ENCODE results near the gene DOCK1.

Gene DOCK1

DNA sequence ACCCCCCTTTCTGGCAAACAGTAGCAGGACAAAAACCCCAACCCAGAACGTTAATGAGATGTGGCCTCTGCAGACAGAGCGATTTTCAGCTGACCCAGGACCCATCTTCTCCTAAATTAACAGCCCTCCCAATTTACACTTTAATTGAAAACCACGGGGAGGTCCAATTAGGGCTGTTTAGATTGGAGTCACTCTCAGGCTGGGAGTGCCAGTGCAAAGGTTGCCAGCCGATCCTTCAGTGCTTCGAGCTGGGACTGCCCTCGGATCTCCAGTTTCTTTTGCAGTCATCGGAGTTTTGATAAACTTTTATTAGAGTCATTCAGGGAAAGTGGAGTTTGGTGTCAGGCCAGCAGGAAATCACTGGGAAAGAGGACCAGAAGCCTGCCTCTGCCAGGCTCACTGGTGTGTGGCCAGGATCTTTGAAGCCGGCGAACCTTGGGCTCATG is 108.0 kb downstream of the DOCK1 start:
- no peak for DNase-seq

DNA sequence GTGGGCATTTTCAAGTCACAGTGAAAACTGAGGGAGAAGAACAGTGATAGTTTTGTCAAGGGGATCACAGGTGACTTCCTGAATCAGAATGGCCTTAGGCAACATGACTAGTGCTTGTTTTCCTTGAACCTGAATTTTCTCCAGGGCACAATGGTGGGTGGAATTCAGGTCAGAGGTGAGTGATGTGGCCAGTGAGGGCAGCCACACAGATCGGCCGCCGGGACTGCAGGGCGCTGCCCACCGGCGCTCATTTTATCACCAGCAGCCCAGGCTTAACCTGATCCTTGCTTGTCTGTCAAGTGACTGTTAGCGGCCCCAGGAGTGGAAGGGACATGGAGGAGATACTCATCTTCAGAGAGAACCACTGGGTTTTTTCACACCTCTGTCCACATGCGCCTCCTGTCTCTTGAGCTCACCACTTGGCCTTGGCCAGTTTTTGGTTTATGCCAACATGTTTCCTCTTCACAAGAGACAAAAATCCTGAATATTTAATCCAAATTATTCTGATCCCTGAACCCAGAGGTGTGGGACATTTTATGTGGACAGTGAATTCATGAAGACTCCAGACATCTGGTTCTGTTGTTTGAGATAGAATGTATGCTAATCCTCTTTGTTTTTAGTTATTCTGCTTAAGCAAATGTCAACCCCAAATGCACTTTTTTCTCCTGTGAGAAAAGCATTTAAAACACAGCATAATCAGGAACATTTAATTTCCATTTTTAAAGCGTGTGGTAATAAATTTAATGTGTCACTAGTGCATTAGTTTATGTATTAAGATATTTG is 108.7 kb downstream of the DOCK1 start:
- no peak for DNase-seq

DNA sequence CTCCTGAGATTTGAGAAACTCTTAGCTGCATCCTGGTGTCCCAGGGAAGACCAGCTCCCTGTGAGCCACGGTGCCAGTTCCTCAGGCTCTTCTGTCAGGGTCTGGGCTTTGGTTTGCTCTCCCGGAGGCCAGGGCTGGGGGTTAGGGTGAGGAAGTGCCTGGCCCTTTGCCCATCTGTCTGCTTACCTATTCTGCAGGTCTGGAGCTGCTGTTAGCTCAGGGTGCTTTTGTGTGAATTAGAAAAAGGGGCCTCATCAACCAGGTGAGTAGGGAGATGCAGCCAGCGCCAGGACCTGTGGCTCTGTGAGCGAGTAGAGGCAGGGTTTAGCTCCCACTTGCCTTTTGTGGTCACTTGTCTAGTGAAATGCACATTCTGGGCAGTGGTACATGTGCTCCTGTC is 109.4 kb downstream of the DOCK1 start:
- DNase-seq, result no peak

DNA sequence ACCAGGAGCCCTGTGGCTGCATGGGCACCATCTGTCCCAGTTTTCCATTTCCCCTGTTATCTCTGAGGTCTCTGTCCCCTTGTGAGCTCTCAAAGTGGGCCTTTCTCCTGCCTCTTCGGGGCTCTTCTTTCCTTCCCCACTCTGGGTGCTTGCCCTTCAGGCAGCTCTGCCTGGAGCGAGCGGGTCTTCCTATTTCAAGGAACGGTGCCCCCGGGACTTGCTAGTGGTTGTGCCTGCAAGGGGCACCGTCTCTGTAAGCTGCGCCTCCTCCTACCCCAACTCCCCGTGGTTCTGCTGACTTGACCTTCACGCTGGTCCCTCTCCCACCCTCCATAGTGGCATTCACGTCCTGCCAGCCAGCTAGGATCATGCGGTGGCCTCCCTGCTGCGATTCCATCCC is 110.1 kb downstream of the DOCK1 start:
- no peak for DNase-seq

DNA sequence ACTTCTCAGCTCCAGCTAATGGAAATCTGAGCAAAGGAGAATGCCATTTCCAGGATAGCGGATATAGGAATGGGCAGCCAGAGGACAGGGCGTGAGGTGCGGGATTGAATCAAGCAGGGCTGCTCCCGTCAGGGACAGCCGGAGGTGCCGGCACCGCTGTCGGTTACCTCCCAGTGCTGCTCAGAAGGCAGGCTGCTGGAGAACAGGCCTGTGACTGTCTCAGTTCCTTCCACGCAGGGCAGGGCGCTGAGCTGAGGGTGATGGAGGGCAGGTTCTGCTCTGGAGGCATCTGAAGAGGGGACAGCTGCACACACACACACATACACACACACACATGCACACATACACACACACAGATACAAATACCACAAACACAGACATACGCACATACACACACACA is 111.1 kb downstream of the DOCK1 start:
- no peak for DNase-seq

DNA sequence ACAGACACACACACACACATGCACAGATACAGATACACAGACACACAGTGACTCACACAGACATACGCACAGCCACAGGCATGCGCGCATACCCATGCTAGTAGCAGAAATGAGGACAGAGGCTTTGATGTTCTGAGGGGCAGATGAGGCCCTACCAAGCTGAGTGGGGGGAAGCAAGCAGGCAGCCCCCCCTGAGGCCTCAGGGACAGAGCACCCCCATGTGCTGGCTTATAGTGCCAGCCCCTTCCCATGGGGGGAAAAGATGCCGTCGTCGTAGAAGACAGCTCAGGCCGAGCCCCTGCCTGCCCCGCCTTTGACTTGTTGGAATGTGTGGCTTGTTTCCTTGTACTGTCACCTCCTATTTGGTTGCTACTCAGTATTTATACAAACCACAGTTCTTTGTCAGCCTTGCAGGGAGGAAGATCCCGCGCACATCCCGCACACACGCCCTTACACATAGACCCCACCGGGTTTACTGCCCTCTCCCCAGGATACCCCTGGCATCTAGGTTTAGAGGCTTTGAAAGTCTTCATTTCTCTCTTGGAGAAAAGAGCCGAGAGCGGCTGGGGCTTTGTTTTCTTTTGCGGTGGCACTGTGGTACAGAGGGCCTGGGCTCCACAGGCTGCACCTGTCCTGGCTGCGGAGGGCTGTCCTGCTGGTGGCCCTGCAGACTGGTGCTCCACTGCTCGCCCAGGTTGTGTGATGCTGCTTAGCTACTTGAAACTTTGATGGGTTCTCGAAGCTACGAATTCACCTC is 112.5 kb downstream of the DOCK1 start:
- DNase-seq, result no peak

DNA sequence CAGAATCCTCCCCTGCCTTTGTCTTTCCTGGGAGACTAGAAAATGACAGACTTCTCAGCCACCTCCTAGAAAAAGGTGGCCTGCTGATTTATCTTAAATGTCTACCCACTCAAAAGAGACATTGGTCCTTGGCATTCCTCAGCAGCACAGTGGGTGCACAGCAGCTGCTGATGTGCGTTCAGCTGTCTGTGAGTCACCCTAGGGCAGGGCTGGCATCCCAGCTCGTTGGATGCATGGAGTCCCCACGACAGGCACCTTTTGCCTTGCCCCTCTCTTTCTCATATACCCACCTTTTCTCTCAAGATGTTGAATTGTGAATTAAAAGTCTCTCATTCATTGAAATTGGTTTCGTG is 113.0 kb downstream of the DOCK1 start:
- DNase-seq, result no peak

DNA sequence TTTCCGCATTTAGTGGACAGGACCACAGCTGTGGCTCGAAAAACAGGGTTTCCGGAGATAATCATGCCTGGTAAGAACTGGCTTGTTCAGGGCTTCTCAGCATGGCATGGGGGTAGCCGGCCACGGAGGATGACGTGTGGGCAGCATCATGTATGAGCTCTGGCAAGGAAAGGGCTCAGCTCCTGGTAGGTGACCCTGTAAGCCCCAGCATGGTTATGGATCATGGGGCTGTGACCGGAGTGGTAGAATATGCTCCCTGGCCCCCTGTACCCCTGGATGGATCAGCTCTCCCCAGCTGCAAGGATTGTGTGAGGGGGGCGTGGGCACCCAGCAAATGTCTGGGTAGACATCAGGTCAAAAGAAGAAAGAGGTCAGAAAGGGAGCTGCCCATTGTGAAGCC is 113.5 kb downstream of the DOCK1 start:
- DNase-seq, result no peak

DNA sequence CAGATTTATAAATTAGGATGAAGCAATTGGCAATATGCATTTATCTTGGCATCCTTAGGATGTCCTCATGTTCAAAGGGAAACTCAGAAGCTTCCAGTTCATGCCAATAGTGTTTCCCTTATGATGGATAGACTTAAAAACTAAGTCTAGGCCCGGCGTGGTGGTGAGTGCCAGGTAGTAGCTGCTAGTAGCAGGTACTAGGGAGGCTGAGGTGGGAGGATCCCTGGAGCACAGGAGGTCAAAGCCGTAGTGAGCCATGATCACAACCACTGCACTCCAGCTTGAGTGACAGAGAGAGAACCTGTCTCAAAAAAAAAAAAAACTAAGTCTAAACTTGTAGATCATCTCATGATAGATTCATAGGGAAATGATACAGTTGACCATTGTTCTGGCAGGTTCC is 115.0 kb downstream of the DOCK1 start:
- DNase-seq, result no peak

DNA sequence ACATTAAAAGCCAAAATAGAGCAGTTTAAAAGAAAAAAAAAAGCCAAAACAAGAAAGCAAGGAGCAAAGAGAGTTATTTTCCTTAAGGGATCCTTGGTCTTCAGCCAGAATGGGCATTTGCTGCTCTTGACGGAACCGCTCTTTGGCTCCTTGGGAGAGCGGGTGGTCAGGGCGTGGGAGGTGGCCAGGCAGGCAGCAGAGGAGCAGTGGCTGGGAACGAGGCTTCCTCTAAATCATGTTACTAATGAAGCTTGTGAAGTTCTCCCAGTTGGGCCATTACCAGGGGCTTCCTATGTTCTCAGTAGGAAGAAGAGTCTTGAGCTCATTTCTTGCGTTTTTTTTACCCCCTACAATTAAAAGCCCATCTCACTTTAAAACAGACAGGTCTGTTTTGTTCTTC is 116.6 kb downstream of the DOCK1 start:
- no peak for DNase-seq

DNA sequence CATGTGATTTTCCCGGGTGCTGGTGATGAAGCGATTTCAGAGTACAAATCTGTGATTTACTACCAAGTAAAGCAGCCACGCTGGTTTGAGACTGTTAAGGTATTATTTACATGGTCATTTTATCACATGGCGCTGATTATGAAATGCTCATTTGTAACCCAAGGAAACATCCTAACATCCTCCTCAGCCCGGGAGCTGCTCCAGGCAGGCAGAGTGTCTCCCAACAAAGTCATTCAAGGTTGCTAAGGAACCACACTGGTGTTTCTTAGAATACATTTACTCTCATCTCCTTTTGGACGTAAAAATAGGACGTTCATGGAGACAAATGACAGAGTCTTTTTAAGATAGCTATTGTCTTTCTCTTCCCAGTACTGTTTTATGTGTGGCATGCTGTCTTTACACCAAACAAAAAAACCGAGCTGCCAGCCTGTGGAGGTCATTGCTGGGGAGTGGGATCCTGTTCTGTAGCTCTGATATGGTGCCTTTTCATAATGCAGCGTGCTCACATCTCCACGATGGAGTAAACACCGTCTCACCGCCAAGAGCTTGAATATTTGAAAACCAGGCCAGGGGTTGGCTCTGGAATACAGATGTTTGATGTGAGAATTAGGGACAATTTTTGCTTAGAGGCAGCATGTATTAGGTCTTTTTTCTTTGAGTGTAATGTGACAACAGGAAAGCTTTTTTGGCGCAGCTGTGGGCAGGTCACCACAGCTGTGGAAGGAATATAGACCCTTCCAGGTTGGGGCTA is 119.6 kb downstream of the DOCK1 start:
- DNase-seq, result no peak

DNA sequence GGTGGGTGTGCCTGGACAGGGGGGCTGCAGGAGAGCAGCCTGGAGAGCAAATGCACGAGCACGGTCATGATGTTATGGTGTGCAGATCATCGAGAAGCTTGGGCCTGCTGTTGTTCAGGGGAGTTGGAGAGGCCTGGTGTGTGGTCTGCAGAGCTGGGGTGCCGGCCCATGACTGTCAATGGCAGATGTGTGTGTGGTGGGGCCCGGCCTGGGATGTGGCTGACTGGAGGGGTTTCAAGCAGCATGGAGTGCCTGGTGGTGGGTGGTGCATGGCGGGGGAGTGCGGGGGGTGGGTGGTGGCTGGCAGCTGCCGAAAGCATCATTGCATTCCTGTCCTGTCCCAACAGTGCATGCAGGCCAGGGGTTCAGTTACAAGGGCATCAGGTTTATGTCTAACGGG is 122.6 kb downstream of the DOCK1 start:
- no peak for DNase-seq

DNA sequence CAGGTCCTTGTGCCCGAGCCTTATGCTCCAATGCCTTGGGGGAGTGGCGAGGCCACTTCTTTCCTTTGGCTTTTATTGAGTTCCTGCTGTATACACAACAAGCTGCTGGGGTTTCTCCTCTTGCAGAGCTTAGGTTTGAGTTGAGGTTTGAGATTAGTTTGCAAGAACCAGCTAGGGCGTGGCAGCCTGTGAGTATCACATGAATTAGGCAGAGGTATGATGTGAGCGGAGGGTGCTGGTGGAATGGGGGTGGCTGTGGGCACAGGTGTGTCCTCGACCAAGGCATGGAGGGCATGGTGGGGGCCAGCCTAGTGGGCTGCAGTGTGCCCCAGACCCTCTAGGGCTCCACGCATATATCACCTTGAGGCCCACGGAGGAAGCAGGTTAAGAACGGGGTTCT is 123.3 kb downstream of the DOCK1 start:
- no peak for DNase-seq

DNA sequence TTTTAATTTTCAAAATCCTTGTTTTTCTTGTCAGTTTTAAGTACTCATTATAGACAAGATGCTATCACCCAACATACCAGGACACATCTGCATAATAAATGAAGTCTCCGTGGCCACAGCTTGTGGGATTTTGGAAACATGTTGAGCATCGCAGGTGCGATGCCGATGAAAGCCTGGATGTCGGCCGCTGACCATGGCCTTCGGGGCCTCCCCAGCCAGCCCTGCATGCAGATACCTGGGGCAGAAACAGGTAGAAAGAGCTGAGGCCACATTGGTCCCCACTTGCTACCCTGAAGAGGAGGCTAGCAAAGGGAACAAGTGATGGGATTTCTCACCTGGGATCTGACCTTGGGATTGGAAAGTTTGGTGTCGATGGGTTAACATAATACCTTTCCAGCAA is 123.8 kb downstream of the DOCK1 start:
- DNase-seq, result no peak

DNA sequence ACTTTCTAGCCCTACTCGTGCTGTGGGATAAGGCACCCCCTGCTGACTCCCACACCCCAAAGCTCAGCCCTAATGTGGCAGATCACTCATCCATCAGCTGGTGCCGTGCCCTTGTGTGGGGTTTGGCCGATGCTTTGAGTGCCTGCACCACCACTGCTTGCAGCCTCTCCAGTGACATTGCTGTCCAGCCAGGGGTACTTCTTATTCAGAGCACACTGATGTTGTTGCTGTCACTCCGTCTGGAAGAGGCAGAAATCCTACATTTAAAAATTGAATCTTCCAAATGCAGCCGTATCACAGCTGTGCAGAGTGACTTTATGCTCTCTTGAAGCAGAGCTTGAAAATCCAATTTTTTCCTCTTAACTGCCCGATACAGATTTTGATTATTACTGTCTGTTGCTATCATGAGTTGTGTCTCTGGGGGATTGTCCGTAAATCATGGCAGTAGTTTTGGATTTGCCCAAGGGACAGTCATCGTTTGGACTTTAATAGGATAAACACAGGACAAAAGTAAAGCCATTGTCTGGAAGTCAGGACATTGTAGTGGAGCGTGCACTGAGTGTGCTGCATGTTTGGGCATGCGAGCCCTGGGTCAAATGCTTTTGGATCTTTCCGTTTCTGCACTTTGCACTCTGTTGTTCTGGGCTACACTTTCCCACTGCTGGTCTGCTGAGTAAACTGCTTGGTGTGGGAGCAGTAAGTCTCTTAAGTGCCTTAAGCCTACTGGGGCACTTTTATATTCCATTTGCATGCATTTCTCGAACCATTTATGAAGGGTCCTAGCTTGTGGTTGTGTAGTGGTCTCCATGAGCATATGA is 128.2 kb downstream of the DOCK1 start:
- no peak for DNase-seq

DNA sequence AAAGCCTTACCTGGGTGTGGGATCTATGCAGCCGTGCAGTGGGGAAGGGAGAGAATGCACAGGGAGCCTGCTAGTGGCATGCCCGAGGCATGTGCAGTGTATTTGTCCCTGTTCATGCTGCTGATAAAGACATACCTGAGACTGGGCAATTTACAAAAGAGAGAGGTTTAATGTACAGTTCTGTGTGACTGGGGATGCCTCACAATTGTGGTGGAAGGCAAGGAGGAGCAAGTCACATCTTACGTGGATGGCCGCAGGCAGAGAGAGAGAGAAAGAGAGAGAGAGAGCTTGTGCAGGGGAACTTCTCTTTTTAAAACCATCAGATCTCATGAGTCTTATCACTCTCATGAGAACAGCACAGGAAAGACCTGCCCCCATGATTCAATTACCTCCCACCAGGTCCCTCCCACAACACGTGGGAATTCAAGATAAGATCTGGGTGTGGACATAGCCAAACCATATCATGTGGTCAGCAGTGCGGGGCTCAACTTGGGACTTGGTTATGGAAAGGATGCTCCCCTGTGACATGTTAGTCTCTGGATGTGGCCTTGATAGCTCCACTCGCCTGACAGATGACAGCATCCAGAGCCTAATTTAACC is 128.9 kb downstream of the DOCK1 start:
- no peak for DNase-seq

DNA sequence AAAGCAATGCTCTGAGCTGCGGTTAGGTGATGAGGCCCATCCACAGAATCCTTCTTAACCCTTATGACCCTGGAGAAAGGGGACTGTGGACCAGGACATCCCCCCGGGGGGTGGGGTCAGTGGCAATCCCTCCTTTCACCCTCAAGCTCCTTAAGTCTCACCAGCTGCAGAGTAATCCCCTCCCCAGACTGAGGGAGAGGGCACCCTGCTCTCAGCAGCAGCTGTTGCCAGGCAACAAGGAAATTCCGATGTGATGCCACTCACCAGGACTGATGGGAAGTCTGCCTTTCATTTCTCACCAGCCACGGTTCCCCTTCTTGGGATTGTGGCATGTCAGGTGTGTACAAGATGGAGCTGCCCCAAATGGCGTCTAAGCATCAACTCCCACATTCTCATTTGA is 129.6 kb downstream of the DOCK1 start:
- DNase-seq, result no peak

DNA sequence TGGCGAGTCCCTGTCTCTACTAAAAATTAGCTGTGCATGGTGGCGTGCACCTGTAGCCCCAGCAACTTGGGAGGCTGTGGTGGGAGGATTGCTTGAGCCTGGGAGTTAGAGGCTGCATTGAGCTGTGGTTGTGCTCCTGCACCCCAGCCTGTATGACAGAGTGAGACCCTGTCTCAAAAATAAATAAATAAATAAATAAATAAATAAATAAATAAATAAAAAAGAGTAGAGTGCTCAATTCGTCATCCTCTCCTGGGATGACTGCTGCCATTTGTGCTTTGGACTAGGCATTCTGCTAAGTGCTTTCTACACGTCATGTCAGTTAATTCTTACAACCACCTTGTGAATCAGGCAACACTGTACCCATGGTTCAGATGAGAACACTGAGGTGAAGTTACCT is 130.6 kb downstream of the DOCK1 start:
- DNase-seq, result no peak

DNA sequence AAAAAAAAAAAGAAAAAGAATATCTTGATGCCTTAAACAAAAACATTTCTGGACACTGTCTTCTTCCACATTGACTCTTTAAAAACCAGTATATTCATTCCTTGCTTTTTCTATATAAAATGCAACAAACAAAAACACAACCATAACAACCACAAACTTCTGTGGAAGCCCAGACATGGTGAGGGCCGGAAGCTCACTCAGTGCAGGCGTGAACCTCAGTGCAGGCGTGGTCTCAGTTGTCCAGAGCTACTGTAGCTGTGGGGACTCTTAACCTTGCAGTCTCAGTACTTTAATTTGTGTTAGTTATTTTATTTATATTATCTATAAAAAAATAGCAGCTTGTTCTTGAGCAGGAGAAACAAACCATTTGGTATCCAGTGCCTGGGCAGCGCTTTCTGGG is 131.8 kb downstream of the DOCK1 start:
- DNase-seq, result no peak

DNA sequence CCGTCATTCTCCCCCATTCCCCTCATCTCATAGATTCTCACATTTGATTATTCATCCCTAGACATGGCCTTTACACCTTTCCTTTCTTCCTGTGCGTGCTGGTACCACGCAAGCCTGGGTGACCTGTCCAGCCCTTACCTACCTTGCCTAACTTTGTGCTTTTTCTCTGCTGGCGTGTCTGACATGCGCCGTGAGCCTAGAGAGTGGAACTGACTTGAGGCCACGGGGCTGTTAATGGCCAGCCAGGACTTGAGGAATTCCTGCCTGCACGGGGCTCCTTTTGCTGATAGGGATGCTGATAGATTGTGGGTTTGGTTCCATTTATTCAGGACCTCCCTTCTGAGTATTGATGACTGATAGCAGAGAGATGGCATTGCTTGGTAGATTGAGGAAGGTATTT is 134.2 kb downstream of the DOCK1 start:
- no peak for DNase-seq

DNA sequence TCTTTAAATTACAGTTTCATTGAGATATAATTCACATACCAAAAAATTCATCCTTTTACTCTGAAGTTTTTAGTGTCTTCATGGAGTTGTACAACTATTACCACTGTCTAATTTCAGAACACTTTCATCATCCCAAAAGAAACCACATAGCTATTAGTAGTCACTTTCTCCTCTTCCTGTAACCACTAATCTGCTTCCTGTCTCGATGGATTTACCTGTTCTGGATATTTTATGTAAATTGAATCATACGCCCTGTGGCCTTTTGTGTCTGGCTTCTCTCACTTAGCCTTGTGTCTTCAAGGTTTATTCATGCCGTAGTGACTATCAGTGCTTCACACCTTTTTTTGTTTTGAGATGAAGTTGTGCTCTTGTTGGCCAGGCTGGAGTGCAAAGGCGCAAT is 135.5 kb downstream of the DOCK1 start:
- no peak for DNase-seq

DNA sequence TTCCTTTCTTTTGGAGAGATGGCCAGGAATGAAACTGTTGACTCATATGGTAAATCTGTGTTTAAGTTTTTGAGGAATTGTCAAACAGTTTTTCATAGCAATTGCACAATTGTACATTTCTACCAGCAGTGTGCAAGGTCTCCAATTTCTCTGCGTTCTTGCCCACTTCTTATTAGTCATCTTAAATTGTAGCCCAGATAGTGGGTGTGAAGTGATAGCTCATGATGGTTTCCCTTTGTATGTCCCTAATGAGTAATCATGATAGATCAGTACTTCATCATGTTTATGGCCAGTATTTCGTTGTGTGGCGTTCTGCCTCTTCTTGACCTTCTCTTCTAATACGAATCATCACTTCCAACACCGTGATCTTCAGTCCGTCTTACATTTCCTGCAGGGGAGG is 136.3 kb downstream of the DOCK1 start:
- DNase-seq, result no peak

DNA sequence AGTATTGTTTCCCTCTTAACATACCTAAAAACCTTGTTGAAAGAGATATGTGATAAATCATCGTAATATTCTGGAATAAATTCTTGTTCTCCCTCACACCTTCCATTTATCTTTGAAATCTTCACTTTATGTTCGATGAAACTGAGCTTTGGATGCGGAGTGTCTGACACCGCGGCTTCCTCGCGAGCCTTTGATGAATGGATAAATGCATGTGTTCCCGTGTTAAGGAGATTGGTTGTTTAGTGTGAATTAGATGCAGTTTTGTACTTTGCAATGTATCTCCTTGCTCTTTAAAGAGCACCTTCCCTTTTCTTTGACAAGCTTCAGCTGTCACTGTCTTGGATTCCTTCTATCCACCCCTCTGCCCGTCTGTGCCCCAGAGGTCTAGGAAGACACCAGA is 138.1 kb downstream of the DOCK1 start:
- no peak for DNase-seq

Measured in NCI-H1694 treated with DMSO at 0.1 percent for 48 hours (cell line).